Non-pigmented ciliary epithelial cell (primary cell): ENCODE data around the gene MED26.

Experiments used
- DNase-seq: peaks from one replicate; pipeline ENCODE4 v3.0.0-alpha.2; 2010; ENCODE audit warnings: low read depth

MED26 gene

DNA sequence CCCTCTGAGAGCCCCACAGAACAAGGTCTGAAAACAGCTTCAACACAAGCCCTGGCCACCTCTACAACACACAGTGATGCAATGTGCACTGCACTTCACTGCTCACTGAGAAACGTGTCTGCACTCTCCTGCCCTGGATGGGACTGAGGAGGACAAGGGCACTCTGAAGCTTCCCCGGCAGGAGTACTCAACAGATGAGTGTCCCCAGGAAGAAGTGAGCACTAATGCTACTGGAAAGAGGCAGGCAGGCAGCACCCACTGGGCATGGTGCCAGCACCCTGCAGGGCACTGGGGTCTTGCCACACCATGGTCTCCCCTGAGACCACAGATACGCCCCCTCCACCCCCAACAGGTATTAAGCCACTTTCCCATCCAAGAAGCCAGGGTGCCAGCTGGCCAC is 38.1 kb downstream of the MED26 start:
- no peak for DNase-seq

DNA sequence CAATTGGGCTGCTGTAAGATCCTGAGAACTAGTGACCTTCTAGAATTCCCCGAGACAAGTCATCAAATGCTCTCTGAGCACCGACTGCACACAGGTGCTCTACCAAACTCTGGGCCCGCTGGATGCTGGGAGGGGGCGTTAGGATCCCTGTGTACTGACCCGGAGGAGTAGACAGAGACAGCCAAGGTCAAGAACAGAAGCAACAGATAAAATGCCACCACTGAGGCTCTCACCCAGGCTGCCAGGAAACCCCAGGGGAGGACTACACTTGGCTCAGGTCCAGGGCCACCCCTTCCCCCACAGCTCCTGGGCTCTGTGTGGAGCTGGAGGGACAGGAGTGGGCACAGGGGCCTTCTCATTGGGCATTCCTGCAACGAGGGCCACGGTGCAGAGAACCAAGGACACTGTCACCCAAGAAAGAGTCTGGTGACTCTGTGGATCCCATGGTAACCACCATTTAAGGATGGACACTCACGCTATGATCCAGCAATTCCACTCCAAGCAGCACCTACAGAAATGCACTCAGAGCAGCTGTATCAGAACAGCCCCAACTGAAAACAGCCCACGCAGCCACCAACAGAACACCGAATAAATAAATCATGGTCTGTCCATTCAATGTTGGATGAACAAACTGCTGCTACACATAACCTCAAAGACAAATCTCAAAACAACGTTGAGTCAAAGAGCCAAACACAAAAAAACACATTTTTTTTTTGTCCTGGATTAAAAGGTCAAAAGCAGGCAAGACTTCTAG is 39.0 kb downstream of the MED26 start:
- no peak for DNase-seq

DNA sequence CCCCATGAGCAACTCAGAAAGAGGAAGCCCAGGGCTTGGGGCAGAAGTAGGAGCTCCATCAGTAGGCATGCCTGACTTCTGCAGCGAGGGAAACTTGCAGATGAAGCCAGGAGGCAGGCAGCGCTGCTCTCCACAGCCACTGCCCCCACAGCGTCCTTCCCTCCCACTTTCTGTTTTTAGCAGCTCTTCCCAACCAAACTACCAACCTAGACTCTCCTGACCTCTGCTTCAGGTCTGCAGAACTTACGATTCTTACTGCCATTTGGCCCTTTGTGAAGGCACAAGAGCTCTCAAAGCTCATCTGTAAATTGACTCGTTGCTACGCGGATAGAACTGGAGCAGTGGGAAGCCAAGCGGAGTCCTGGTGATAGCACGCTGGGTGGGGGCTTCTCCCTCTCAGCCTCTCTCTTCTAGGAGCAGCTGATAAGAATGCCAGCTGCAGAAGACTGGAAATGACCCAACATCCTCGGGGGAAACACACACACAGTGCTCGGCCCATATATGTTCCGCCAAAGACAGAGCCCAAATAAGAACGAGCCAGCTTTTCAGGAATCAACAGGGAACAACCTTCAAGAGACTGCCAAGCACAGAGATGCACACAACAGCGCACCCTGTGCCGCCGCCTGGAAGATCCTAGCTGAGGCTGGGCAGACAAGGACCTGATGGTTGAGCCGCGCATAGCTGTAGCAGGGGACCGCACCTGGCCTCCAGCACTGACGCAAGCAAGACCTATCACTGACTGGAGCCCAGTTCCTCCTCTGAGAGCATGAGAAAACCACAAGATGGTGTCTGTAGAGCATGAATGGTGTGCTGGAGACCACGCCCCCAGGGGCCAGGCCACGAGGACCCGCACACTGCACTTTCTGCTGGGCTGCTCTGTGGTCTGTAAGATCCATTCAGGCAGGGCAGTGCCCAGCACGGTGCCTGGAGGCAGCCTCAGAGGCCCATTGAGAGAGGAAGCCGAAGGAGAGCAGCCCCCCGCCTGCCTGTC is 39.9 kb downstream of the MED26 start:
- DNase-seq = no peak

DNA sequence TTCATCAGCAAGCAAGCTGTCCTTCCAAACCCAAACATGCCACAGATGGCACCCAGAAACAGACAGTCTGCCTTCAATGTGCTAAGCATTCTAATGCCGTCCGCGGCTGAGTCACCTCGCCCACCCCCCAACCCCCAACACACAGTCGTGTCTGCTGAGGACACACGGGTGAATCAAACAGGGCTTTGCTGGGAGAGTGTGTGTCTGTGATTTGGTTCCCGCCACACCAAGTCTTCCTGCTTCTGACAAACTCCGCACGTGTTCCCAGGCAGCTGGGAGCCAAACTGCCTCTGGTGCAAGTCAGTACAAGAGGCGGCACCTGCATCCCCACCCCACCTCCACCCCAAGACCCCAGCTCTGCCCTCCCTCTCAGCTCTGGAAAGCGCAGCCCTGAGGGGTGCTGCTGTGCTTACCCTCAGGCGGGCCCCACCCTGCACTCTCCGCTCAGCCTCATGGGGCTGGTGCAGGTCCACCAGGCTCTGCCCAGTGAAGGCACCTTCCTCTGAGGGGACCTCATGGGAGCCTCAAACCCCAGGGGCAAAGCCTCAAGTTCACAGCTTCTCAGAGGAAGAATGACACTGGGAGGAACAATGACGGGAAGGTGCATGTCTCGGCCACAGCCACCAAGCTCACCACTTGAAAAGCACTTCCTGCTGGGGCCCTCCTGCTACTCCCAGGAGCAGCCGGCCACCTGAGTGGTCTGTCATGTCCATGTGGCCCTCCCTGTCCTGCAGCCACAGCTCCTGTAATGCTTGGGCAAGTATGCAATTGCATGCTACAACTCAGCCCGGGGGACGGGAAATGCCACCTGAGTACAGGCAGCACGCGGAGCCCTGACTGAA is 40.8 kb downstream of the MED26 start:
- DNase-seq = no peak

DNA sequence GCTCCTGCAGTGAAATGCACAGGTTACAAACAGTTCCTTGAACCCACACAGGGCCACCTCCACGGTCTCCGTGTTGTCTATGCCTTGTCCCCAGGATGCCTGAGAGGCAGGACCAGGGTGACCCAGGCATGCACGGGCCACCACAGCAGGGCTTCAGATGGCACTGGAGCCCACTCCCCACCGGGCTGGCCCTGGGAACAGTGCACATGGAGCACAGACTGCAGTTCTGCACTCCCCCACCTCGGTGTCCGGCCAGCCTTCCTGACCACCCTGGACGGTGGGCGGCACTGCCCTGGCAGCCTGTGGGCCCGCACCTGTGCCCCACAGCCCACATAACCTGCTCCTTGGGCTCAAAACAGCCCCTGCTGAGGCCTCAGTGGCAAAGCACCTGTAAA is 41.5 kb downstream of the MED26 start:
- DNase-seq = no peak

DNA sequence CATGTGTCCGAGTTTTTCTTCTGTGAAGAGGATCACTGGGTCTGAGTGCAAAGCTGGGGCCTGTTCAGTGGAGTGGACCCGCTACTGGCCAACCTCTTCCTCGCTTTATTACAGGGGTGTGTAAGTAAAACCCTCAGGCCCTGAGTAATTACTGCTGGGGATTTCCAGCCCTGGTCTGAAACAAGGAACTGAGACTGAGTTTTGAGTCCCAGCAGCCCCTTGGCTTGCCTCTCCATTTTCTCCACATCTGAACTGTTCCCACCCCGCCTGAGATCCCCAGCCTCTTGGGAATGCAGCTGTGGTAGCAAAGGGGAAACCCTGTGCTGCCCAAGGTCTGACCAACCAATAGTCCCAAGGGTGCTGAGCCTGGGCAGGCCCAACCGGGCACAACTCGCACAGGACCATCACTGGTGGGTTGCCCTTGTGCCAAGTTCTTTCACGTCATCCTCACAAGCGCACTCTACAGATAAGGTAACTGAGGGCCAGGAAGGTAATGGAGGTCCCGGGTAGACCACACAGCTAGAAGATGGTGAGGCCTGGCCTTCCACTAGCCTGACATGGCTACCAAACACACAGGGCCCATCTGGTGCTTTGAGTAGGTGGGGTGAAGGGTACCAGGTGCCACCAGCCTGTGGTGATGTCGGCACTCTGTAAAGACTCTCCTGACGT is 42.1 kb downstream of the MED26 start:
- no peak for DNase-seq

DNA sequence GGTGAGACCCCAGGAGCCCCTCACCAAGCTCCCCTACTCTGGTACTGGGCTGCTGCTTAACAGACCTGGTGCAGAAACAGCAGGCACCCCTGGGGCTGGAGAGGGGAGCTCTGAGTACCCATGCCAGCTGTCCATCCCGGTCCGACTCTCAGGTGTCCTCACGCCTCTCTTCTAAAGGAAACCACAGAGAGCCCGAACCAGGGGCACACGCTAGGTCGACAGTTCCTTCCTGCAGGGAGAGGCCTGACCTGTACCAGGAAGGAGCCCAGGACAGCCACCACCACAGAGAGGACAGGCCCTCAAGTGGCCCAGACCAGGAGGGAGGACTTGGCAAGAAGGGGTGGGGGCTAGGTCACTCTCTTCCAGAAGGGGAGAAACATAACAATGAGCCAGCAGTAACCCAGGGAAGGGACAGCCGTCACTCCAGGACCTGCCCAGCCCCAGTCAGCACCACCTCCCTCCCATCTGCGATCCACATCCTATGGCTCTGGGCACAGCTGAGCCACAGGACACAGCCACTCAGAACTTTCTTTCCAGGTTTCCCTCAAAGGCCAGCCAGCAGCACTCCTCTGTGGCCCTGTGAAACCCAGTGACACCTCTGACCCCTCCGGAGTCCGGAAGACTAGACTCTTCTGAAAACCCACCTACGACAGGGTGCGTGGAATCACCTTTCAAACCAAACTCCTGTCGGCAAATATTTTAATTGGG is 42.8 kb downstream of the MED26 start:
- no peak for DNase-seq

DNA sequence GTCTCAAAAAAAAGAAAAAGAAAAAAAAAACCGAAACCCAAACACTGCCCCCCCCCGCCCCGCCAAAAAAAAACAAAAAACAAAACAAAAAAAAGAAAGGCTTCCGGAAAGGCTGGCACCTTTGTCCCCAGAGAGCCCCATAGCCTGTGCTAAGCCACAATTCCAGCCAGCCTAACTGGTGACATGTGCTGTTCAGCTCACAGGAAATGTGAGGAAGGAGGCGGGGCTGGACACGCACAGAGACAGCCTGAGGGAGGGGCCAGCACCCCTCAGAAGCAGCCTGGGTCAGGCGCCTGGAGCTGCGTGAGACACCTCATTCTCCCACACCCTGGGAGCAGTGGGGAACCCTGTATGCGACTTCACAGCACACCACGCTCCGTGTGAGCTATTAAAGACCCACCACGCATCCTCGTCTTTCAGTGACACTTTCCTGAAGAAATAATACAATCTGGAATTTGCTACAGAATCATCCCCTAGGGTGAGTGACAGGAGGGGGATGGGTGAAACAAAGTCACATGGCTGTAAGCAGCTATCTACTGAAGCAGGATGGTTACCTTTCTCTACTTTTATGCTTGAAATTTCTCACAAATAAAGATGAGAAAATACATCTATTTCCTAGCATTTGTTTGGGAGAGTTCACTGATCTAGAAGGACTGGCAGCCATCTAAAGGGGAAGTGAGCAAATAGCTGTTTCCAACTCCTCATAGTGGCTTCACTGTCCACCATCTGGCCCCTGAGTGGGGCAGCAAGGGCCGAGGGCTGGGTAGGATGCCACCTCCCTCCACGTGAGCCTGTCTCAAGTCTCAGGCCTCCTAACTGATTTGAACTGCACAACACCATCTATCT is 43.5 kb downstream of the MED26 start:
- no peak for DNase-seq

DNA sequence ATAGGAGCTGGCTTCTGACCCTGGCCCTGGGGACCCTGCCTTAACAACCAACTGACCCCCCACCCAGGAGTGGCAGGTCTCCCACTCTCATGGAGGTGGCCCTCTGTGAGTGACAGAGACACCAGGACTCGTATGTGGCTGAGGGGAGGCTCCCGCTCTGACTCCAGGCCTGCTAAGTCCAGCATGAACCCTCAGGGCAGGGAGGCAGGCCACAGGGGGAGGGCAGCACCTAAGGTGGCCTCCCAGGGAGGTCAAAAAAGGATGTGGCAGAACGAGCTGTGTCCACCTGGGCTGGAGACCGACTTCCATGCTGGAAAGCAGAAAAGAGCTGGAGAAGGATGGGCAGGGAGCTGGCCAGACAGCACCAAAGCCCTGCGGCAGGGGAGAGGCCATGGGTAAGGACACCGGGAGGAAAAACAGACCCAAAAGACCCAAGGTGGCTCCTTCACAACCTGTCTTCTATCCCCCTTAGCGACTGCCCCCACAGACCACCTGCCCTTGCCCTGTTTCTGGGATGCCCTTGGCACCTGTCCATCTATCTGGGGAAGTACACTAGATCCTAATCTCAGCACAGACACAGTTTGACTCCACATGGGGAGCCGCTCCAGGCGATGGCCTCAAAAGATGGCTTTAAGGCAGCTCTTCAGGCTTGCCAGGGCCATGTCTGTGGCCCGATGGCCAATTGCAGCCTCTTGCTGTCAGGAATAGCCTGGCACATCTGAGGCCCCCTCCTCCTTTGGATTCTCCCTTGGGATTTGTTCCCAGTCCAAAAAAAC is 45.3 kb downstream of the MED26 start:
- DNase-seq = no peak

DNA sequence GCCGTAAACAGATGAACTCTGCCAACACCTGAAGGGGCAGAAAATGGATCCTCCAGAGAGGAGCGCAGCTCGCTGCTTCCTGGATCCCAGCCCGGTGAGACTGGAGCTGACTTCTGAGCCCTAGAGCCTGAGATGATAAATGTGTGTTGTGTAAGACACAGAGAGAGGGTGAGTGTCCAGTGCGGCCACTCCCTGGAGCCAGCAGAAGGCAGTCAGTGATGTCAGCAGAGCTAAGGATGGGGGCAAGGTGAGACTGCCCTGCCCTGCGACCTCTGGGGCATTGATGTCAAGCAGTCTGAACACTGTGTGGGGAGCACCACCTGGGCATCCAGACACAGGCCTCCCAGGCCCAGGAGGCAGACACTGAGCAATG is 46.0 kb downstream of the MED26 start:
- no peak for DNase-seq

DNA sequence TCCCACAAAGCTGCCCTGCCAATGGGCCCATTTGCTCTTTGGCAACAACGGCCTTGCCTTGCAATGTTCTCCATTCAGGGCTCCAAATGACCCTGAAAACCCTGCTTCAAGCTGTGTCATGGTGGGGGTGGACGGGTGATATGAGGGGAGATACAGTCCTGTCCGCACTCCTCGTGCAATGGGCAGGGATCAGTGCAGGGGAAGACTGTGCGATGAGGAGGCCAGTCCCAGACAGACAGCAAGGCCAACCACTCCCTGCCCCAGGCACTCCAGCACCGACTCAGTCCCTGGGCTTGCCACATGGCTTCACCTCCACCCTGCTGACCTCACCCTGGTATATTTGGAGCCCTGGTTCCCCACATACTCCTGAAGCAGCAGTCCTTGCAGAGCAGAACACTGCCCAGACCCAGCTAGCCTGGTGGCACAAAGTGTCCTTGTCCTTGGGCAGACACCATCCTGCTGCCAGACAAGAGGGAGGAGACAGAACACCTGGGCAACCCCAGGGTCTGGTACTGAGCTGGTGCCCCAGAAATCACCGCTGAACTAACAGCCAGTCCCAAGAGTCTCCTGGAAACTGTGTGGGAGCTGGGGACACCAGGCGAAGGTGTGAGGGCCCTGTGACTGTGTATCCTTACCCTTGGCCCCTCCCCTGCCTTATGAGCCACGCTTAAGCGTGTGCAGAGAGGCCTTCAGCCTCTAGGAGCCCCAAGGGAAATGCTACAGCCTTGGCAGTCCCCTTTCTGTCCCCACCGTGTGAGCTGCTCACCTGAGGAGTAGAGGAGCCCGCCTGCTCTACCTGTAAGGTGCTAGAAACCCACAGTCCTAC is 46.6 kb downstream of the MED26 start:
- no peak for DNase-seq

DNA sequence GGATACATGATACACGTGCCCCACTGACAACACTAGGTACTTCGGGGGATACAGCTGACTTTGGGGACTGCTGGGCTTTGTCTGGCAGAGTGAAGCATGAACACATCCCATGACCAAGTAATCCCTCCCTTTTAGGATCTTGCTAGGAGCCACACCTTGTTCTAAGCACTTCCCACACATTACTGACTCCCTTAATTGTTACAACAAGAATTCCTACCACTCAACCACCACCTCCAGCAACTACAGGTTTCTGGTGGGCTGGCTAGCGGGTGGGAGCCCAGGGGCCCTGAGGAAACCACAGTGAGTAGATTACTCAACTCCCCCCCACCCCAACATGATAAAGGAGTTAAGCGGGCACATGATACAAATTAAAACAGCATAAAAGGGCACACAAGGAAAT is 48.6 kb downstream of the MED26 start:
- no peak for DNase-seq

DNA sequence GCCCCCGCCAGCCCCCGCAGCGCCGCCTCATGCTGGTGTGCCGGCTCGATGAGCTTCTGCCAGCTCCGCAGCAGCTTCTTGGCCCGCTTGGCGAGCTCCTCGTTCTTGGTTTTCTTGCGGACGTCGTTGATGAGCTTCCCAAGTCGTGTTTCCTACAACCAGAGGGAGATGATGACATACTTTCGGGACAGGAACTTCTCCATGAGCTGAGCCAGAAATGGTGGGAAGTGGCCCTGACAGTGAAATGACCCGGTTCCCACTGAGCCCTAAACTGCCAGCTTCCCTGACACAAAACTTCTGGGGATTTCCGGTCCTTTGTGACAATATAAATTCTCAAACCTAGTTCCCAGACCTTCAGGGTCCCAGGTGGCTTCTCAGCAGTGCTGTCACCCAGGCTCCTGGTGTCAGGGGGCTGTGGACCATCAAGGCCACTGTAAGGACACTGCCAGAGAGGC is 50.4 kb downstream of the MED26 start:
- no peak for DNase-seq

DNA sequence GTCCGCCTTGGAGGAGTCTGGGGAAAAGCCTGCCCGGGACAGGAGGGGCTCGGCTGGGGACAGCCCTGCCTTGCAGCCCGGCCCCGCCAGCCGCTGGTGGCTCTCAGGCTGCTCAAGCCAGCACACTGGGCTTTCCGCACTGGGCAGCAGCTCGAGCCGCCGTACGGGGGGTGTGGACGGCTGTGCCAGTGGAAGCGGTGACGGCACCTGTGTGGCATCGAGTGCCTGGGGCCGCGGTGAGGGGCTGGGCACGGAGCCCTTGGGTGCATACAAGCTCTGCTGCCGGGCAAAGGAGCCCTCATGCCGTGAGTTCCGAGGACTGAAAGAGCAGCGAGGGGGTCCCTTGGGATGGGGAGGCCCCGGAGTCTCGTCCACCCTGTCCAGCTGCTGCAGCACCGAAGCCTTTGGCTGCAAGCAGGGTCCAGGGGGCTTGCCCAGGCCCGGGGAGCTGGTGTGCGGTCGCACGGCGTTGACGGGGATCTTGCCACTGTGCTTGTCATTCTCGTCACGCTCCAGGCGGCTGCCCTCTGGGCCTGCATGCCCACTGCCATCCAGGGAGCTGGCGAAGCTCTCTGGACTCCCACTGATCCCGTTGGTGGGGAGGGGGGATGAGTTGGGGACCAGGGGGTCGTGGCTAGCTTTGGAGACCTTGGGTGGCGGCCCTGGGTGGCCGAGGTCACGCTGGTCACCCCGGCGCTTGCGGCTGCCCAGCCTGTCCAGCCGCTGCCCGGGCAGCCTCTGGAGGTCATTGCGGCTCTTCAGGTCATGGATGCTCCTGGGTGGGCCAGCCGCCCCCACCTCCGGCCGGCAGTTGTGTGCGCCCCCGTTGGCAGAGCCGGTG is 51.1 kb downstream of the MED26 start:
- no peak for DNase-seq

DNA sequence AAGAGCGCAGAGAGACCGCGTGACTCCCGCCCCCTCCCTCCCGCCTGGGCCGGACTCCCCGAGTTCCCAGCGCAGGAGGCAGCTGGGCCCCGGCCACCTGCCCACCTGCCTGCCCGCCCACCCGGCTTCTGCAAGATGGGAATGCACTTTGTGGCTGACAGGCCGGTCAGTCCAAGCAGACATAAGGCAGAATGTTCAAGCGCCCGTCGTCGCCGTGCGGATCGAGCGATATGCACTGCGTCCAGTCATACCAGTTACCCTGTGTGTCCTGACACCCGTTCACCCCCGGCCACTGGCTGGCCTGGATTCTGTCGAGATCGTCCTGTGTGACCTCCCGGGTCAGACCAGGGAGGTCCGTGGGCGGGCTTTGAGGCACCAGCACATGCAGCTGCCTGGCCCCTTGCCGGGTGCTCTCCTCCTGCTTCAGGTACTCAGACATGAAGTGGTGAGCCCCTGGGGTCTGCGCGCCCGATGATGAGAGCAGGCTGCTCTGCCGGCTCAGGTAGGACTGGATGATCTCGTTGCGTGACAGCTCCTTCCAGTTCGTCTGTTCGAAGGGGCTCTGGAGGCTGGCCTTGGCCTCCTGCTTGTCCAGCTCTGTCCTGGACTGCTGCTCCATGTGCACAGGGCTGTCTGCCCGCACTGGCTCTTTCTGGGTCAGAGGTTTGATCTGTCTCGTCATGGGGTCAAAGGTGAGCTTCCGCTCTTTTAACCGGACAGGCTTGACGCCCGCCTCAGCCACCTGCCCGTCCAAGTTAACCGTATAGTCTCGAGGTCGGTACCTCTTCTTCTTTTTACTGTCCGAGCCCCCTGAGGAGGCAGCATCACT is 51.9 kb downstream of the MED26 start:
- DNase-seq = no peak

DNA sequence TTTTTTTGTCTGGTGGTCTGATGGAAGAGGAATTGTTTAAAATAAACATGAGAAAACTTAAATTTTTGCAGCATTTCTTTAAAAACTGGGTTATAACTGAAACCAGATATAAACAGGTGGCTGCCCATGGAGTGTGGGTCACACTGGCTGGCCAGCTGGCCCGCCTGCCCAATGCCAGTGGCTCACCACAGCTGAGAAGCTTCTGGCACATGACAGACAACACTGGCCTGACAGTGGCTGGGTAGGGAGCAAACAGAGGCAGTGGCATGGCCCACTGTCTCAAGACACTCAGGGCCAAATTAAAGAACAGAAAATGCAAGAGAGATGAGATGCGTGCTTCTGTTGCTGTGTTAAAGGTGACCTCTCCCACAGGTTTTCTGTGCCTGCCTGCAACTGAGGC is 52.7 kb downstream of the MED26 start:
- DNase-seq = no peak

DNA sequence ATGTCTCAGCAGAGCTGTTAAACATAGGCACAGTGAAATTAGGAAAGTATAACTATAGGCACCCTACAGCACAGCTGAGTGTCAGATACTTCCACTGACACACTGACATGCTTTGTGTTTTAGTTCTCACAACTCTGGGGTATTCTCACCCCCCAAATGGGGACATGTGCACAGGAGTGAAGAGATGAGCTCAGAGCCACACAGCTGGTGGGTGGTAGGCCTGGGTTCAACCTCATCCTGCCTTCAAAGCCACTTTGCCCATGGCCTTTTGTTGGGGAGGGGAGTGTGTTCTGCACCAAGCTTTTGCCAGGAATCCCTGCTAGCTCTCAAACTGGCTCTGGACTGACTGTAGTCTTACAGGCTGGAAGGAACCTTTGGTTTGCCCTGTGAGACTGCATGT is 54.1 kb downstream of the MED26 start:
- DNase-seq = no peak
